ENCODE data around the gene IL15RA.

IL15RA gene

DNA sequence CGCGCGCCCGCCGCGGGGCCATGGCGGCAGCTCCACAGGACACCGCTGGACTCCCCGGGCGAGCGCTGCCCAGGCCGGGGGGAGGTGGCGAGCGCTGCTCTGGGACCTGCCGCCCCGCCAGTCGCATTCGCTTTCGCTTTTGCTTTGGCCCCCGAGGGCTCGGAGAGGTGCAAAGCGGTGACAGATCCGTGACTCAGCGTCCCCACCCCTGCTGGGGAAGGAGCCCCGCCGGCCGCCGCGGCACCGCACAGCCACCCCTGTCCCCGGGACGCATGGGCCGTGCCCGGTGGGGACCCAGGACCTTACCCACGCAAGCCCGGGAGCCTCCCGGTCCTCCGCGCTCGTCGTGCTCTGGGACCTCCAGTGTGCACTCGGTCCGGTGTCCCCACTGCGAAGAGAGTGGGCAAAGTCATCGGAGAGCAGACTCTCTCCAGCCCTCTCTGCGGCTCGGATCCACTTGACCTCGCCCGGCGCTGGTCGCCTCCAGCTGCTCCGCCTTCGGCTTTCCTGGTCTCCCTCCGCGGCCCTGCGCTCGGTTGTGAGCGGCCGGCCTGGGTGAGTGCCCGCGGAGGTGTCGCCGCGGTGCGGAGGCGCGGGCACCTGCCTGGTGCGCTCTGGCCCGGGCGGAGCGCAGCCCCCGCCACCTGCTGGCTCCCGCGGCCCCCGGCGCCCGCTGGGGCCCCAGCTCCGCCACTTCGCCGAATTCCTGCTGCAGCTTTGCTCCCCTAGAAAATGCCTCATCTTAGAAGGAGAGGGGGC lies at the start of gene IL15RA:
Gene IL15RA, minus strand, starts transcription at position 73 of the 759 bp plus-strand sequence. Its CDS starts 51 bp downstream, at position 22.
- Histone ChIP-seq H3K4me3 (ENCODE audit: low read length) (peak within 1 kb of the TSS; percentile 79), H3K36me3 (ENCODE audit: insufficient read depth, low read depth, low read length) (no peaks in the 10 kb centered on the region), H3K9me3 (ENCODE audit: insufficient read depth, low read depth, low read length) (no peaks in the 10 kb centered on the region), H3K27ac (ENCODE audit: low read length) (no peak within 1 kb of the TSS), H3K27me3 (ENCODE audit: insufficient read depth, low read length) (peaks cover 71% of the 10 kb centered on the region), H3K4me1 (ENCODE audit: insufficient read depth, low read length) (no peaks in the 10 kb centered on the region), H3K9ac (ENCODE audit: low read depth, low read length) (no peak within 1 kb of the TSS)

DNA sequence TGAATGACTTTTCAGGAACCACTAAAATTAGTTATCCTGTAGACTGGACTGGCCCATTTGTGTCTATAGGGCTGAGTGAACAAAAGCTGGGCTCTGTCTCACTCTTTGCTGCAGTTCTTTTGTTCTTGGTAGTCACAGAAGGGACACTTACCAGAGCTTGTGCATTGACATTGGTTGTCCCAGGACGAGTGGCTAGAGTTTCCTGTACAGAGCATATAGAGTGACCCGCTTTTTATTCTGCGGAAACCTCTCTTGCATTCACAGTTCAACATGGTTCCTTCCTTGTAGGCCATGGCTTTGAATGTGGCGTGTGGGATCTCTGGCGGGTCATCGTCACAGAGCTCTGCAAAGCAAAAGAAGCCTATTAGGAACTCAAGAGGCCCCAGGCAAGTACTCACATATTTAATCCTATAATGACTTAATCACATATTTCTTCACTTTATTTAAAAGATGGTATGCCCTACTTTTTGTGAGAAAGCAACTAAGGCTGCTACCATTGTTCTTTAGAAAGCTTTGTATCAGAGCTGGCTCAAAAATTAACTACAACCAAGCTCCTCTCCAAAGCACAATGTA lies 48.4 kb upstream of the IL15RA start:
- H3K4me1 ChIP-seq (ENCODE audit: insufficient read depth, low read length): no peaks in the 10 kb centered on the region
- no peak overlapping the region for H3K4me3 ChIP-seq (ENCODE audit: low read length)
- H3K36me3 ChIP-seq (ENCODE audit: insufficient read depth, low read depth, low read length): no peaks in the 10 kb centered on the region
- no peaks in the 10 kb centered on the region for H3K27me3 ChIP-seq (ENCODE audit: insufficient read depth, low read length)
- H3K27ac ChIP-seq (ENCODE audit: low read length): no peak overlapping the region
- peaks cover 12% of the 10 kb centered on the region; the same call in 1 of the 2 replicates for H3K9me3 ChIP-seq (ENCODE audit: insufficient read depth, low read depth, low read length)
- no peak overlapping the region for H3K9ac ChIP-seq (ENCODE audit: low read depth, low read length)

GRCh38 chr10:6024334-6024682 lies 47.0 kb upstream of the IL15RA start:
- Histone ChIP-seq H3K27ac (ENCODE audit: low read length) (no peak overlapping the region), H3K27me3 (ENCODE audit: insufficient read depth, low read length) (no peaks in the 10 kb centered on the region), H3K9me3 (ENCODE audit: insufficient read depth, low read depth, low read length) (no peaks in the 10 kb centered on the region), H3K36me3 (ENCODE audit: insufficient read depth, low read depth, low read length) (no peaks in the 10 kb centered on the region), H3K4me3 (ENCODE audit: low read length) (no peak overlapping the region), H3K4me1 (ENCODE audit: insufficient read depth, low read length) (no peaks in the 10 kb centered on the region), H3K9ac (ENCODE audit: low read depth, low read length) (no peak overlapping the region)

DNA sequence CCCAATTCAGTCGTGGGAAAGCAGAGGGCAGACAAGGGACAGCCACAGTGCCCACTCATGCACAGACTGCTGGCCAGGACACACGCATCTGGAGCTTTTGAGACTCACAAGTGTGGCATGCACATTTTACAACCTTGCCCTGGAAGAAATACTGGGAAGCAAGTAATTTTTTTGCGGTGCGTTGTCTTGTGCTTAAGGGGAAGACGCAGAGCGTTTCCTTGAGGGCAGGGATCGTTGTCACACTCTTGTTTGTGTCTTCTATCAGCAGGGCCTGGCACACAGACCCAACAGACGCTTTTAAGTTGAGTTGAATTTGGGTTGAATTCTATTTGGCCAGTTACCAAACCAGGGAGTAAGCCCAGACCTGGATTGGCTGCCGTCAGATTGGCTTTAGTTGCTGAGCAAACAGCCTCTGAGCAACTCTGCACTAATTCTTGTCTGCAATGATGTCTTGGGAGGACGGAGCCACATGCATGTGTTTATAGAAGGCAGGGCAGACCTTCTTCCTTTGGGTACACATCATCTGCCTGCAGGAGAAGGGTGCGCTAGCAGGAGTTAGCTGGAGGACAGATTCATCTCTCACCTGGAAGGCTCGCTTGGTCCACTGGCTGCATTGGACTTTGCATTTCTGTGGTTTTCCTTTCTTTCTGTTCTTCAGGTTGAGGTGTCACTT lies 46.5 kb upstream of the IL15RA start:
- Histone ChIP-seq H3K36me3 (ENCODE audit: insufficient read depth, low read depth, low read length) (no peaks in the 10 kb centered on the region), H3K9ac (ENCODE audit: low read depth, low read length) (no peak overlapping the region), H3K4me1 (ENCODE audit: insufficient read depth, low read length) (no peaks in the 10 kb centered on the region), H3K9me3 (ENCODE audit: insufficient read depth, low read depth, low read length) (no peaks in the 10 kb centered on the region), H3K27me3 (ENCODE audit: insufficient read depth, low read length) (no peaks in the 10 kb centered on the region), H3K4me3 (ENCODE audit: low read length) (no peak overlapping the region), H3K27ac (ENCODE audit: low read length) (no peak overlapping the region)

- H3K4me3 ChIP-seq (ENCODE audit: low read length): no peak overlapping the region
- H3K27me3 ChIP-seq (ENCODE audit: insufficient read depth, low read length): no peaks in the 10 kb centered on the region
- H3K27ac ChIP-seq (ENCODE audit: low read length): no peak overlapping the region
- no peaks in the 10 kb centered on the region for H3K9me3 ChIP-seq (ENCODE audit: insufficient read depth, low read depth, low read length)
- no peaks in the 10 kb centered on the region for H3K36me3 ChIP-seq (ENCODE audit: insufficient read depth, low read depth, low read length)
- no peaks in the 10 kb centered on the region for H3K4me1 ChIP-seq (ENCODE audit: insufficient read depth, low read length)
- no peak overlapping the region for H3K9ac ChIP-seq (ENCODE audit: low read depth, low read length)
These were observed 45.3 kb upstream of the IL15RA start for GRCh38 chr10:6022660-6023059.

DNA sequence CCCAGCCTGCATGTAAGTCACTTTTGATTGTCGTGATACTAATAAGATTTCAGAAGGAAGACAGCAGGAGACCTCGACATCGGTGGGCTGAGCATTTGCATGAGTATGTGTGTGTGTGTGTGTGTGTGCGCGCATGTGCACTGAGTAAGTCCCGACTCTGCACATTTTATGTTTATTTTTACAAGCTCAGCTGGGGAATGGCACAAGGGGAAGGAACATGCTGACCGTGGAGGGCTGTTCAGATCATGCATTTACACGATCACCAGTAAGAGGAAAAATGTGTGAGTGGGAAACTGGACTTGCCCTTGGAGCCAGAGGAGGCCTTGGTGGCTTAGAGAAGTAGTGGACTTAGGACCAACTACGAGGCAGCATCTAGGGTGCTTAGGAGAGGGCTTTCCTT lies 43.5 kb upstream of the IL15RA start:
- H3K36me3 ChIP-seq (ENCODE audit: insufficient read depth, low read depth, low read length): no peaks in the 10 kb centered on the region
- H3K27me3 ChIP-seq (ENCODE audit: insufficient read depth, low read length): no peaks in the 10 kb centered on the region
- H3K4me1 ChIP-seq (ENCODE audit: insufficient read depth, low read length): no peaks in the 10 kb centered on the region
- H3K27ac ChIP-seq (ENCODE audit: low read length): no peak overlapping the region
- H3K9ac ChIP-seq (ENCODE audit: low read depth, low read length): no peak overlapping the region
- no peak overlapping the region for H3K4me3 ChIP-seq (ENCODE audit: low read length)
- no peaks in the 10 kb centered on the region for H3K9me3 ChIP-seq (ENCODE audit: insufficient read depth, low read depth, low read length)

- no peaks in the 10 kb centered on the region for H3K4me1 ChIP-seq (ENCODE audit: insufficient read depth, low read length)
- H3K4me3 ChIP-seq (ENCODE audit: low read length): no peak overlapping the region
- no peak overlapping the region for H3K9ac ChIP-seq (ENCODE audit: low read depth, low read length)
- no peaks in the 10 kb centered on the region for H3K36me3 ChIP-seq (ENCODE audit: insufficient read depth, low read depth, low read length)
- no peaks in the 10 kb centered on the region for H3K27me3 ChIP-seq (ENCODE audit: insufficient read depth, low read length)
- no peaks in the 10 kb centered on the region for H3K9me3 ChIP-seq (ENCODE audit: insufficient read depth, low read depth, low read length)
- H3K27ac ChIP-seq (ENCODE audit: low read length): no peak overlapping the region
These were observed 42.5 kb upstream of the IL15RA start for GRCh38 chr10:6019796-6020195.

DNA sequence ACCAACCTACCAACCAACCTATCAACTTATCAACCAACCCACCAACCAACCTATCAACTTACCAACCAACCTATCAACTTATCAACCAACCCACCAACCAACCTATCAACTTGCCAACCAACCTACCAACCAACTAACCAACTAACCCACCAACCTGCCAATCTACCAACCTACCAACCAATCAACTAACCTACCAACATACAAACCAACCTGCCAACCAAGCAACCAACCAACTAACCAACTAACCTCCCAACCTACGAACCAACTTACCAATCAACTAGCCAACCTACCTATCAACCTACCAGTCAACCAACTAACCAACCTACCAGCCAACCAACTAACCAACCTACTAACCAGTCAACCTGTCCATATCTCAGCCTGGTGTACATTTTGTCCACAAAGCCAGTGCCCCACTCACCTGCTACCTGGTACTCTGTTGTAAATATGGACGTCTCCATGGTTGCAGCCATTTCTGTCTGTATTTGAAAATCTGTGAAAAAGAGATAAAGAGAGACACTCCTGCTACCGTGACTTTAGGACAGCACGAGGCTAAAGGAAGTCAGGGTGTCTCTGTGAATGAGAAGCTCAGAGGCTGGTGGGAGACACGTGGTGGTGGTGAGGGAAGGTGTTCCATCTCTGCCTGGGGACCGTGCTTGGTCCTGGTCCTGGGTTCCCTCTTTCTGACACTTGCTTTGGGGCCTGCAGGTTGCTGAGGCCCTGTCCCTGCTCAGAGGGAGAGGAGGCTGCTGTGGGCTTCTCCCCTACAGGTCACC lies 41.9 kb upstream of the IL15RA start:
- H3K9me3 ChIP-seq (ENCODE audit: insufficient read depth, low read depth, low read length): no peaks in the 10 kb centered on the region
- H3K4me1 ChIP-seq (ENCODE audit: insufficient read depth, low read length): no peaks in the 10 kb centered on the region
- no peaks in the 10 kb centered on the region for H3K27me3 ChIP-seq (ENCODE audit: insufficient read depth, low read length)
- H3K9ac ChIP-seq (ENCODE audit: low read depth, low read length): no peak overlapping the region
- no peaks in the 10 kb centered on the region for H3K36me3 ChIP-seq (ENCODE audit: insufficient read depth, low read depth, low read length)
- H3K27ac ChIP-seq (ENCODE audit: low read length): no peak overlapping the region
- H3K4me3 ChIP-seq (ENCODE audit: low read length): no peak overlapping the region

DNA sequence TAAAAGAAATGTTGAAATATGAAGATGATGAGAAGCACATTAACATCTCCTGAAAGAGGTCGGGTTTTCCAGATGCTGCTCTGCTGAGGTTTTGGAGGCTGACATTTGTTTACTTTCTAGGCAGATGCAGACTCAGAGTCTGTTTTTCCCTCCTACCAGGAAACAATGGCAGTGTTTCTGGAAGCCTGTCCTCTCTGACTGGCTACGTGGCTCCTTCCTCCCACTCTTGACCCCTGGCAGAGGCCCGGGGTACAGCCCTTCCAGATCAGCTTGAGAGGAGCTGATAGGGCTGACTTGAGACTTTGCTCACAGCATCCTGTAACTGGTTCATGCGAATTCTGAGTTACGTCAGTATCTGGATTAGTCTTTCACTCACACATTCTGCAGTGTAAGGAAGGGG lies 41.1 kb upstream of the IL15RA start:
- Histone ChIP-seq H3K4me3 (ENCODE audit: low read length) (no peak overlapping the region), H3K4me1 (ENCODE audit: insufficient read depth, low read length) (no peaks in the 10 kb centered on the region), H3K36me3 (ENCODE audit: insufficient read depth, low read depth, low read length) (no peaks in the 10 kb centered on the region), H3K9me3 (ENCODE audit: insufficient read depth, low read depth, low read length) (no peaks in the 10 kb centered on the region), H3K9ac (ENCODE audit: low read depth, low read length) (no peak overlapping the region), H3K27me3 (ENCODE audit: insufficient read depth, low read length) (no peaks in the 10 kb centered on the region), H3K27ac (ENCODE audit: low read length) (no peak overlapping the region)

GRCh38 chr10:6017781-6018354 lies 40.5 kb upstream of the IL15RA start:
- no peaks in the 10 kb centered on the region for H3K4me1 ChIP-seq (ENCODE audit: insufficient read depth, low read length)
- no peaks in the 10 kb centered on the region for H3K9me3 ChIP-seq (ENCODE audit: insufficient read depth, low read depth, low read length)
- H3K36me3 ChIP-seq (ENCODE audit: insufficient read depth, low read depth, low read length): no peaks in the 10 kb centered on the region
- no peak overlapping the region for H3K4me3 ChIP-seq (ENCODE audit: low read length)
- H3K27ac ChIP-seq (ENCODE audit: low read length): no peak overlapping the region
- H3K9ac ChIP-seq (ENCODE audit: low read depth, low read length): no peak overlapping the region
- no peaks in the 10 kb centered on the region for H3K27me3 ChIP-seq (ENCODE audit: insufficient read depth, low read length)

GRCh38 chr10:6014241-6014761 lies 37.0 kb upstream of the IL15RA start:
- Histone ChIP-seq H3K4me3 (ENCODE audit: low read length) (no peak overlapping the region), H3K27ac (ENCODE audit: low read length) (no peak overlapping the region), H3K9ac (ENCODE audit: low read depth, low read length) (no peak overlapping the region), H3K4me1 (ENCODE audit: insufficient read depth, low read length) (no peaks in the 10 kb centered on the region), H3K9me3 (ENCODE audit: insufficient read depth, low read depth, low read length) (no peaks in the 10 kb centered on the region), H3K27me3 (ENCODE audit: insufficient read depth, low read length) (no peaks in the 10 kb centered on the region), H3K36me3 (ENCODE audit: insufficient read depth, low read depth, low read length) (no peaks in the 10 kb centered on the region)
